HG03378 (cell line): ENCODE data around the gene MRPL28.

ENCODE experiments used
- ATAC-seq: cut with Tn5 transposase; IDR thresholded peaks from one replicate; pipeline ENCODE4 v1.9.1; 2021; ENCODE audit warnings: mild to moderate bottlenecking, moderate library complexity; ENCODE audit not compliant: unreplicated experiment

MRPL28 gene

GRCh38 chr16:317583-317982 lies 52.8 kb downstream of the MRPL28 start:
- no peak for ATAC-seq
